NCI-H526 (cell line): ENCODE data around the gene AKAP10.
A peak's percentile ranks its signal among the peaks of the same experiment; 100 is the strongest.
"Not testable (repeated sequence)": the region's sequence is repeated elsewhere in the genome, so short reads cannot be mapped to it uniquely, and the experiment has no call there.

Experiments
- DNase-seq, 2 experiments: peaks; one replicate each; lab custom pipeline; 2025; lab: John Stamatoyannopoulos, UW

Gene AKAP10

GRCh38 chr17:19977293-19978208, at the start of gene AKAP10:
Gene AKAP10 (minus strand): TSS chr17:19977828. CDS start chr17:19977679, 149 bp downstream.
- DNase-seq: peak; percentile 67 to 91

GRCh38 chr17:20026960-20027359, 49.3 kb upstream of the AKAP10 start:
- no peak for DNase-seq

- DNase-seq: no peak
Measured at GRCh38 chr17:20022701-20023100, 45.1 kb upstream of the AKAP10 start.

- not testable (repeated sequence) for DNase-seq
Measured at GRCh38 chr17:20016475-20016992, 38.9 kb upstream of the AKAP10 start.

- DNase-seq: no peak
Measured at GRCh38 chr17:20012017-20012536, 34.4 kb upstream of the AKAP10 start.

GRCh38 chr17:20010936-20011335, 33.3 kb upstream of the AKAP10 start:
- DNase-seq: no peak

GRCh38 chr17:20010099-20010863, 32.7 kb upstream of the AKAP10 start:
- peak; percentile 61 to 75 for DNase-seq

- peak; percentile 40 to 80 for DNase-seq
Measured at GRCh38 chr17:20009302-20010098, 31.9 kb upstream of the AKAP10 start, which contains the start of gene SPECC1. Gene SPECC1 (plus strand): TSS chr17:20009359. CDS start chr17:20096652, 87,293 bp downstream.

- peak in 1 of 2 experiments; percentile 41 for DNase-seq
Measured at GRCh38 chr17:20009052-20009301, 31.3 kb upstream of the AKAP10 start.

- peak in 1 of 2 experiments; percentile 32 for DNase-seq
Measured at GRCh38 chr17:20008242-20009051, 30.8 kb upstream of the AKAP10 start.

- peak in 1 of 2 experiments; percentile 3 for DNase-seq
Measured at GRCh38 chr17:19996502-19996901, 18.9 kb upstream of the AKAP10 start.

GRCh38 chr17:19996086-19996485, 18.5 kb upstream of the AKAP10 start:
- DNase-seq: no peak

- peak; percentile 81 to 91 for DNase-seq
Measured at GRCh38 chr17:19992803-19993713, 15.4 kb upstream of the AKAP10 start.

GRCh38 chr17:19991252-19991885, 13.7 kb upstream of the AKAP10 start:
- DNase-seq: peak; percentile 27 to 51

GRCh38 chr17:19987897-19988296, 10.3 kb upstream of the AKAP10 start:
- no peak for DNase-seq

GRCh38 chr17:19986941-19987861, 9.6 kb upstream of the AKAP10 start:
- DNase-seq: no peak

- no peak for DNase-seq
Measured at GRCh38 chr17:19979917-19980770, 2.5 kb upstream of the AKAP10 start.
